ENCODE measurements around the gene COMMD7. TPM values are rescaled to one million over a fixed set of nuclear protein-coding genes. Genes with fewer than 3 reads are reported as not detected.

The COMMD7 gene
- total RNA-seq, 1 experiment from 2014 or later, result 66.1 TPM

DNA sequence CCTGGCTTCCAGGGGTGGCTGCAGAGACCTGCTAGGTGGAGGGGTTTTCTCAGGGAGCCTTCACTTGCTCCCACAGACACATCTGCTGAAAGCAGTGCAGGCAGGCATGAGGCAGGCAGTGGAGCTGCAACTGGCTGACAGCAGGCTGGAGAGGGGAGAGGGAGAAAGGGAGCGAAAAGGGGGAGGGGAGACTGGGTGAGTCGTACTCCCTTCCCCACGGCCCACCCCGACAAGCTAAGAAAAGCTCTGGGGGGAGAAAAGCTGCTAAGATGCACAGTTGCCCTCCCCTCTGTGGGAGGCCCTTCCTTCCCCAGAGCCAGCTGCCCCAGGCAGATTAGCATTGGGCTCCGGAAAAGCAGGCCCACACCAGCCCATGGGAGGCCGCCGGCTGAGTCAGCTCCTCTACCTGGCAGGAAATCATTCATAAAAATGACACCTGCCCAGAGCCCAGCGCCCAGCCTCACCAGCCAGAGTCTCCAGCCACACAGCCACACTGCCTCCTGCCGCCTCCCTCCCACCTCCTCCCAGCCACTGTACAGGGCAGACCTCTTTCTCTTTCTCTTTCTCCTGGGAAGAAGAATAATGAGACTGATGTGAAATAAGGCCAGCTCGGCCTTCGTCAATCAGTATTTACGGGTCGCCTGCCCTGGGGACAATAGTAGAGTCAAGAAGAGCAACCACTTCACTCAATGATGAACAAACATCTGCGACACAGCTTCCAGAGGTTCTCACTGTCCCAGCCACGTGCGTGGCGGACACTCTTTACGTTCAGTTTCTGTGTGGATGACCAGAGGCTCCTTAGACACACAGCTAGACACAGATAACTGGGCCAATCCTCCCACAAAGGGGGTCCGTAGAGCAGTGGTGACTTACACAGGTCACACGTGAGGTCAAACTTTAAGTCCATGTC lies 61.8 kb downstream of the COMMD7 start:
- Histone ChIP-seq H3K23ac (ENCODE audit: insufficient read length, low read depth, low read length) (no peak overlapping the region), H2BK5ac (ENCODE audit: insufficient read length, low read length) (no peak overlapping the region), H4K20me1 (ENCODE audit: control insufficient read depth, insufficient read depth, insufficient read length) (no peaks in the 10 kb centered on the region), H4K91ac (ENCODE audit: insufficient read length, low read depth, low read length) (no peak overlapping the region), H3K79me1 (ENCODE audit: insufficient read depth, low read depth, low read length, poor library complexity, severe bottlenecking) (no peaks in the 10 kb centered on the region), H2BK20ac (ENCODE audit: low read depth, low read length, poor library complexity, severe bottlenecking) (no peak overlapping the region), H3K9ac (ENCODE audit: extremely low read depth, insufficient read length, low read length) (no peak overlapping the region), H3T11ph (ENCODE audit: low read length) (no peak overlapping the region), H3K27me3 (ENCODE audit: insufficient read depth, low read length) (no peaks in the 10 kb centered on the region), H2BK15ac (ENCODE audit: low read depth, low read length) (no peak overlapping the region), H3K9me3 (ENCODE audit: control insufficient read depth, low read depth, low read length) (no peaks in the 10 kb centered on the region), H3K4me2 (ENCODE audit: insufficient read depth, insufficient read length, low read length) (no peak overlapping the region), H4K8ac (replicated peaks; ENCODE audit: insufficient read length, low read depth, low read length) (no peak overlapping the region), H3K27ac (ENCODE audit: insufficient read length, low read depth, low read length) (no peak overlapping the region), H3K79me2 (ENCODE audit: insufficient read depth, low read length) (no peaks in the 10 kb centered on the region), H3K4ac (ENCODE audit: low read depth, low read length) (no peak overlapping the region), H3K56ac (ENCODE audit: insufficient read length, low read depth, low read length) (no peak overlapping the region), H2AK5ac (ENCODE audit: insufficient read length, low read length) (no peak overlapping the region), H2BK12ac (ENCODE audit: insufficient read length, low read depth, low read length) (no peak overlapping the region), H3K4me1 (ENCODE audit: insufficient read depth, low read length) (peaks cover 2% of the 10 kb centered on the region; the same call in 1 of the 2 replicates), H2BK120ac (ENCODE audit: low read depth, low read length, poor library complexity, severe bottlenecking) (no peak overlapping the region), H3K14ac (ENCODE audit: insufficient read depth, low read length) (no peak overlapping the region), H3K23me2 (ENCODE audit: insufficient read length, low read depth, low read length, poor library complexity, severe bottlenecking) (no peaks in the 10 kb centered on the region), H3K18ac (ENCODE audit: insufficient read length, low read depth, low read length) (no peak overlapping the region), H4K5ac (ENCODE audit: insufficient read length, low read depth, low read length) (no peak overlapping the region), H2AFZ (ENCODE audit: low read length) (no peak overlapping the region)
- DNase-seq, result peak; percentile 83
- Mint-ChIP-seq H3K27ac (peak overlapping the region; percentile 87 to 88 (median 88)), H3K36me3 (ENCODE audit: insufficient read depth in 1 of 3, low read depth in 3 of 3) (peaks cover 0 to 8% (median 2%) of the 10 kb centered on the region in 3 experiments; a peak in 2 of 7 replicates), H3K4me3 (peak overlapping the region in 1 of 2 experiments; percentile 59; a peak in 2 of 5 replicates), H3K9me3 (no peaks in the 10 kb centered on the region; a peak in 1 of 5 replicates), H3K27me3 (ENCODE audit: low read depth) (no peaks in the 10 kb centered on the region), H3K4me1 (peaks cover 46 to 50% of the 10 kb centered on the region in 2 experiments)
- TF ChIP-seq, protein P1, sequence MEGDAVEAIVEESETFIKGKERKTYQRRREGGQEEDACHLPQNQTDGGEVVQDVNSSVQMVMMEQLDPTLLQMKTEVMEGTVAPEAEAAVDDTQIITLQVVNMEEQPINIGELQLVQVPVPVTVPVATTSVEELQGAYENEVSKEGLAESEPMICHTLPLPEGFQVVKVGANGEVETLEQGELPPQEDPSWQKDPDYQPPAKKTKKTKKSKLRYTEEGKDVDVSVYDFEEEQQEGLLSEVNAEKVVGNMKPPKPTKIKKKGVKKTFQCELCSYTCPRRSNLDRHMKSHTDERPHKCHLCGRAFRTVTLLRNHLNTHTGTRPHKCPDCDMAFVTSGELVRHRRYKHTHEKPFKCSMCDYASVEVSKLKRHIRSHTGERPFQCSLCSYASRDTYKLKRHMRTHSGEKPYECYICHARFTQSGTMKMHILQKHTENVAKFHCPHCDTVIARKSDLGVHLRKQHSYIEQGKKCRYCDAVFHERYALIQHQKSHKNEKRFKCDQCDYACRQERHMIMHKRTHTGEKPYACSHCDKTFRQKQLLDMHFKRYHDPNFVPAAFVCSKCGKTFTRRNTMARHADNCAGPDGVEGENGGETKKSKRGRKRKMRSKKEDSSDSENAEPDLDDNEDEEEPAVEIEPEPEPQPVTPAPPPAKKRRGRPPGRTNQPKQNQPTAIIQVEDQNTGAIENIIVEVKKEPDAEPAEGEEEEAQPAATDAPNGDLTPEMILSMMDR (conservative IDR thresholded peaks at IDR 0.05), result no peak
- no CpG with 5 or more reads among the region's 20 CpGs for WGBS (ENCODE audit: extremely low coverage, insufficient read length, low lambda C conversion rate)
